Fibroblast of upper back skin (primary cell): ENCODE data around the gene LRP1B.

Source experiments
- DNase-seq: peaks from one replicate; pipeline ENCODE4 v3.0.0-alpha.2; 2013

The LRP1B gene

DNA sequence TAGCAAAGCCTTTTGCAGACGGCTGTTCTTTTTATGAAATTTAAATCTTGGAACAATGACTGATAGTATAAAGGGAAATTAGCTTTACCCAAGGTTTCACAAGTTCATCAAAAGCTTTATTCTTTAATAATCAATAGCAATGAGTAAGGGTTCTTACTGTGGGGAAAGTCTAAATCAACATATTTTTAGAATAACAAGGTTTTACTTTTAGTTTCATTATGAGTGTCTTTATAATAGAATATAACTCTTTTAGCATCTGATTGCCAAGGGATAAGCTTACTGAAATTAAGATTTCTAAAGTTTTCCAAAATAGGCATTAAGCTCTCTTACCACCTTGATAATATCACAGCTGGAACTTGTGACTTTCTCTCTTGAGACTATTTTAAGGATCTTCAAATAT, 1489.7 kb downstream of the LRP1B start:
- no peak for DNase-seq

DNA sequence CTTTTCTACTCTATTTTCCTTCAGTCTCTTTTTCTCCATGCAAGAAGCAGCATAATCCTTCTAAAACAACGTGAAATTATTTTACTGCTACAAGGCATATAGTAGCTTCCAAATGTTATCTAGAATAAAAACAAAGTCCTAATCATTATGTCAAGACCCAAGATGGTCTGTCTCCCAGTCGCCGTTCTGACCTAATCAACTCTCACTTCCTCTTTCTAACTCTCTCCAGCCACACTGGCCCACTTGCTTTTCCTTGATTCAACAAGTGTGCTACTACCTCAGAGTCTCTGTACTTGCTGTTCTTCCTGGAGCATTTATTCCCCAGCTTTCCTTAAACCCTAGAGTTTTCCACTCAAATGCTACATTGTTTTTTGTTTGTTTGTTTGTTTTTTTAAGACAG, 1491.2 kb downstream of the LRP1B start:
- no peak for DNase-seq

DNA sequence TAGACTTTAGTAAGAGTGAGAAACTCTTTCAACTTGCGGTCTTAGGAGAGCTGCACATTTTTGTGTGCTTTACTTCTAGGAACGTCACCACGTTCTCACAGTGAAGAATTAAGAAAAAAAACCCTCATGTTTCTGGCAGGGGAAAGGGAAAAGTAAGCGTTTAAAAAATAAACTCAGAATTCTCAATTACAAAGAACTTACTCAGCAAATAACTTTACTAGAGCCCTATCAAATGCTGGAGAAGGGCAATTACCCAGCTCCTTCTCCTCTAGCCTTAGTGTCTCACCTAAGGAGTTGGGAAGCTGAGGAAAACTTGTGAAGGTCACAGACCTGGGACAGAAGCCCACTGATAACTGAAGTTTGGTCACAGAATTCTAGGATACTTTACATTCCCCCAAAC, 1500.3 kb downstream of the LRP1B start:
- DNase-seq: no peak

DNA sequence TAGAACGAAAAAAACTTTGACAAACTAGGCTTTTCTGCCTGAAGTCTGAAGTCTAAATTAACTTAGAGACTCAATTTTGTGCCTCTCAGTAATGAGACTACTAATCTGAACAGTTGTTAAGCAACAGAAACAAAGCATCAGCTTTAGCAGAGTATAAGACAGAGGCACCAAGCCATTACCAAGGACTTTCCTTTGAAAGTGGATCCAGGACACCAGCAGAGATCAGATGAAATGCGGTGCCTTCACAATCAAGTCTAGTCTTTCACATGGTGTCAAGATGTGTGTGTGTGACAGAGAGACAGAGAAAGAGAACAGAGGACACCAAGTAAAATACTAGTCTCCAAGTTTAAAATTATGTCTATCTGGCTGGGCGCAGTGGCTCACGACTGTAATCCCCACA, 1502.9 kb downstream of the LRP1B start:
- no peak for DNase-seq

DNA sequence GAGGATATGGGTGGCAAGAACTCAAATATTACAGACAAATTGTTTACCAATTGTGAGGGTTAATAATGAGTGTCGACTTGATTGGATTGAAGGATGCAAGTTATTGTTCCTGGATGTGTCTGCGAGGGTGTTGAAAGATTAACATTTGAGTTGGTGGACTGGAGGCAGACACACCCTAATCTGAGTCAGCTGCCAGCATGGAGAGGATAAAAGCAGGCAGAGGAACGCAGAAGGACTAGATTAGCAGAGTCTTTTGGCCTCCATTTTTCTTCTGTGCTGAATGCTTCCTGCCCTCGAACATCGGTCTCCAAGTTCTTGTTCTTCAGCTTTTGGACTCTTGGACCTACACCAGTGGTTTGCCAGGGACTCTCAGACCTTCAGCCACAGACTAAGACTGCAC, 1503.7 kb downstream of the LRP1B start:
- no peak for DNase-seq

DNA sequence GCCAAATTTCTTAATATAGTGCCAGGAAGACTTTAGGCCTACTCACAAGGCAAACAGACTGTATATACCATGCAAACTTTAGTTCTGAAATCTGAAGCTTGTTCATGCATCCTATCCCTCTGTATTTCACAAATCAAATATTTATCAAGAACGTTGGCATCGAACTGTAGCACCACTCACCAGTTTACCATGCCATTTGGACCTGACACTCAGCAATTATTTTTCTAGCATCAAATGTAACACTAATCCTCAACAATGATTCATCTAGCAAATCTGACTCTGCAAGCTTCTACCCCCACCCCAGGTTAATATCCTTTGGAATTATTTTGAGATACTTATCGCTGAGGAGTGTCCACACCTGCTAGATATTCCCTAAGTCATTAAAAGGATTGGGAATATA, 1506.6 kb downstream of the LRP1B start:
- DNase-seq: no peak

DNA sequence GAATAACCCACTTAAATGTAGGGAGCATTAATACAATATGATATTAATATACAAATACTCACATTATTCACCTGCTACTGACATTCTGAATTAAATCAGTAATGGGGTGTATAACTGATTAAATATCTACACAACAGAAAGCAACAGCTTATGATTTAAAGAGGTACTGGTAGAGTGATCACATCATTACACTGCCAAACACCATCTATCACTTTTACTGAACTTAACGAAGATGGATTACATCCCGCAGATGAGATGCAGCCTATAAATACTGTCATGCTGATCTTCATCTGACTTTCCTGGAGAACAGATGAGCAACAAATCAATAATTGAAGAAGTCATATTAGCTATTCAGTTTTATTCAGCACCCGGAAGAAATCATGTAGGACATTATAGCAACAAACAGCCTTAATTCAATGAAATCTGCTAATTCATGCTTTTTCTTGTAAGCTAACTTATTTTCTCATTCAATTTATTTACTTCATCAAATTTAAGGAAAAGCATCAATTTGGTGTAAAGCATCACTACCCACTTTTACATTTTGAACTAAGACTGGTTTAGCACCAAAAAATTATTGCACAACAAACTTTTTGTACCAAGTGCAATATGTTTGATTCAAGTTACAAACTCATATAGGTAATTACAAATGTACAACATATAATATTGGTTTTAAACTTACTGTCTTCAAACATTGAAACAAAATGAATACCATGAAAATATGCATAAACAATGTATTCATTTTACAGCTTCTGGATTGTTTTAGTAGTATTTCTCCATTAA, 1509.0 kb downstream of the LRP1B start:
- DNase-seq: no peak

DNA sequence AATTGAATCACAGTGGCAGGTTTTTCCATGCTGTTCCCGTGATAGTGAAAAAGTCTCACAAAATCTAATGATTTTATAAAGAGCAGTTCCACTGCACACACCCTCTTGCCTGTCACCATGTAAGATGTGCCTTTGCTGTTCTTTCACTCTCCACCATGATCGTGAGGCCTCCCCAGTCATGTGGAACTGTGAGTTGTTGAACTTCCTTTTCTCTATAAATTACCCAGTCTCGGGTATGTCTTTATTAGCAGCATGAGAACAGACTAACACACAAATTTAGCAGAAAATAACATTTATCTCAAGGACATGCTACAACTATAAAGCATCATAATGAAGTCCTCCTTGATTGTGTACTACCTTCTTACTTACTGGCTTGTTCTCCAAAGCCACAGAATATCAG, 1526.0 kb downstream of the LRP1B start:
- DNase-seq: no peak

DNA sequence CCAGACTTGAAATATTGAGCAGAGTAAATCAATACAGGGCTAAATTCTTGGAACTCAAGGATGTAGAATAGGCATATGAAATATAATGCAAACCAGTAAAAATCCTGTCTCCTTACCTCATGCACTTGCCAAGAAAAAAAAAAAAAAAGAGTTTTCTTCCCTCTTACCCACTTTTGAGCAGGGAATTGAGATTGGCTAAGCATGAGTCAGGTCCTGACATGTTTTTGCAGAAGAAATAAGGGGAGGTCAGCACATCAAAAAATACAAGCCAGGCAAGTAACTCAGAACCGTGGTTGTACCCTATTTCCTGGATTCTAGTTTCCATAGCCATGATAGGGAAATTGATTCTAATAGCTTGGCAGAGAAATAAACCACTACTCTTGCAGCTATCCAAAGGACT, 1526.7 kb downstream of the LRP1B start:
- DNase-seq: peak; percentile 30

DNA sequence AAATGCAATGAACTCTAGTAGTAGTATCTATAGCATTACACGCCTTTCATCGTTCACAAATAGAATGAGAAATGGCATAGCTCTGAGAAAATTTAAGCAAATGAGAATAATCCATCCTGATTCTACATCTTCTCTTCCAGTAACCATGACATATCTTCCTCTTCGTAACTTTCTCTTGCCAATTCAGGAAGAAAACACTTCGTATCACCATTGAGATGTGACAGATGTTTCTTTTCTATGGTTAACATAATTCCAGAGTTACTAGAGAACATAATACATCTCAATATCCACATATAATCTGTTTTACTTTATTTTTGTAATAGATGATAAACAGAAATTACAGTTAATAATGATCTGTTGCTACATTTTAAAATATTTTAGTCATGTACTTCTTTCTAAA, 1527.4 kb downstream of the LRP1B start:
- DNase-seq: no peak

DNA sequence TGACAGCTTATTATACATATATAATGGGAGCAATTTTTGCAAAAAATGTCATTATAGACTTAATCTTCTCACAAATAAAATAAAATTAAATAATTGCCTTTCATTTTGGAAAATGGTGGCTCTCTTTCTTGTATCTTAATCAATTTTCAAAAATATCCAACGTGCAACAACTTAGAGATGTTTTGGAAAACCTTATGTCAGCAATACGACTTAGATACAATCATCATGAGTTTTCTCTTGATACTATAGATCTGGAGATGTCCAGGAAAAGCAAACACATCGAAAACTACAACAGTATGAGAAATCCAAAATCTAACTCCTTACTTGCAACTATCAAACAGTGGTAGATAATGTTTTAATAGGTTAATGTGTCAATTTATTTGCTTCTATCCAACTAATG, 1529.0 kb downstream of the LRP1B start:
- DNase-seq: no peak

DNA sequence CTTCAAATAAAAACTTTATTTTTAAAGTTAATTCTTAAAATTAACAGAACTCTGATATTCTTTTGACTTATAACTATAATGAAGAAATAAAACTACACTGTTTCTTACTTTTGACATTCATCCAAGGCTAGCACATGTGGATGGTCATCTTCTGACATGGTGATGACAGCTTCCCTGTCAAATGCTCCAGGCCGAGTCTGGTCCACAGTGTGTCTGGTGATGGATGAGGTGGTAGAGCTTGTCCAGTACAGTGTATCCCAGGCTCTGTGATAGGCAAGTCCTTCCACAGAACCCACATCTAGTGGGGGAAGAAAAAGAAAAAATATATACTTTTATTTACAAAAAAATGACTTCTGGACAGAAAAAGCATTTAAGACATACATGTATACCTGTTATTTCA, 1529.5 kb downstream of the LRP1B start:
- DNase-seq: peak; percentile 39

DNA sequence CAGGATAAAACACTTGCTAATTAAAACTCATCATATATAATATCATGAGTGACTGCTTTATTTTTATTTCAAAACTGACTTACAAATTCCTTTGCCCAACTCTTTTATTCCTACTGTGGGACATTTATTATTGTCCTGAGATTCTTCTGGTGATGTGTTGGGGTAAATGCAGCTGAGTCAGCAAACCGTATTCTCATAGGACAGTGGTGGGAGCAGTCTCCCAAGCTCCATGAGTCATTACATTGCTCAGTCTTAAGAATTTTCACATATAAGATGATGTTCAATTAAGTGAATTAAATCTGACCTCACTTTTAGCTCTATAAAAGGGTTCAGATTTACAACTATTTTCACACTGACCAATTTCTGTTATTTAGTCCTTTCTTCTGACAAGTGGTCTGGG, 1530.7 kb downstream of the LRP1B start:
- peak; percentile 87 for DNase-seq

DNA sequence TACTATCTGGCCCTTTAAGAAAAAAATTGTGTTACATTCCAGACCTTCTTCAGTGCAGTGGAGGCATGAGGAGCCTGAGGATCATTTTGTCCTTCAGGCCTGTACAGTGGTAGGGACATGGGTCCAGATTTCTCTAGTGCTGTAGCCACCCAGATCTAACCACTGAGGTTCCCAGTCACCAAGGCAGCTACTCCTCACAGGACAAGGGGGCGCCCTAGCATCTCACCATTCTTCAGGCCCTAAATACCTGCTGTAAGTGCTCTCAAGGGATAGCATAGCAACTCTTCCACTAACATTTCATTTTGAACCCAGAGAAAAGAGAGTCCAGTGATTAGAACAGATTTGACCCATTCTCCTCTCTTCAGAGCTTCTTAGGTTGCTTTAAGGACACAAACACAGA, 1533.0 kb downstream of the LRP1B start:
- no peak for DNase-seq

DNA sequence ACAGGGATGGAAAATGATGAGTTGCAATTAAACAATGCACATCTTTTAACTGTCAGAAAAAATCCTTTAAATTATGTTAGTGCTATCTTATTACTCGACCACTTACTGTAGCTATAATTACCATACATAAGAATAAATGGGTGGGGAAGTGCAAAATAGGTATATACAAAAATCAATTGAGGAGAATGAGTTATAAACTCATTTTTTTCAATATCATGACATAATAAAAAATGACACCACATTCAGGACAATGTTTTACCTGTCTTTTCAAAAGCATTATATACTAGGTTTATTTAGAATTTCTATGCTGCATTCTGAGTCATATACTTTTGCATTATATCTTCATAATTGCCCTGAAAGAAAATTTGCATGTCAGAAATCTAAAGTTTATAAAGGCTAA, 1533.6 kb downstream of the LRP1B start:
- no peak for DNase-seq

DNA sequence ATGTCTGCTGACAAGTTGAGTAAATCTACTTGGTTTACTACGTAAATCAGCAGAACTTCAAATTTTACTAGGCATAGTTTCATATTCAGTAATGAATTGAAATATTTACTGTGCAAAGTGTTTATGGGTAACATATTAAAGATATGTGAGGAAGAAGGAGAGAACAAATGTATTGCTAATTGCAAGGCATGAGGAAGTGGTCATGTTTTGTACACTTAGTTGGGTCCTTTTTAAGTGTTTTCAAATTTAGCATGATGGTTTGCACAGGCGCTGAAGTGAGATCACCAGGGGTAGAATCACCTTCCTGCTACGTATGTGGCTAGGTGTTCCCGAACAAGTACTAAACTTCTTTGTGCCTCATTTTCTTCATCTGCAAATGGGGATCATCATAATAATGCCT, 1534.4 kb downstream of the LRP1B start:
- DNase-seq: no peak

DNA sequence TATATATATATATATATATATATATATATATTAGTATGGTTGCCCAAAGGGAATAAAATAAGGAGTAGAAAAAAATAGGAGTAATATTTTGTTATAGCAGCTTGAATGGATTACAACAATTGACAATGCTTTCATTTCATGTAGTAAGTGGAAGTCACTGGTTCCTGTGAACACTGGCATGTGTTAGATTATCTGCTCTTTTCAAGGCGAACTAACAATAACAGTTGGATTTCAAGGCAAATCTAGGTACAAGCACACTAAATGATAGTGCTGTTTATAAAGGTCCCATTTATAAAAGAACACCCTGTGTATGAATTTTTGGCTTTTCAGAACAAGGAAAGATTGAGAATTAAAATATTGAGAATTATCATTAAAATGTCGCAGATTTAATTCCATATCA, 1535.7 kb downstream of the LRP1B start:
- DNase-seq: no peak

DNA sequence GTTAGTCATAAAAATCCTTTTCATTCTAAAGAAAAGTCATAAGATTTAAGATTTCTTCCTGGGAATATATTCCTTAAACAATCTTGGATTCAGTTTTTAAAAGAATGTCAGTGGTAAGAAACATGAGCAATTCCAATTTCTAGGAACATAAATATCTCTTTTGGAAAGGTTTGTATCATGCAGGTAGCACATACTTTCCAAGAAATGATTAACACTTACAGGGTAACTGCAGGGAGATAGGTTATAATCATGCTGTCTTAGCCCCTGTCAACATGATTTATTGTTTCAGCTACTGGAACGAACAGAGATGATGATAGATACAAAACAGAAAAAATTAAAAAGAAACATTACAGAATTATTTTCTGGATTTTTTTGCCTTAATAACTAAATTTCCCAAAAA, 1537.7 kb downstream of the LRP1B start:
- no peak for DNase-seq

DNA sequence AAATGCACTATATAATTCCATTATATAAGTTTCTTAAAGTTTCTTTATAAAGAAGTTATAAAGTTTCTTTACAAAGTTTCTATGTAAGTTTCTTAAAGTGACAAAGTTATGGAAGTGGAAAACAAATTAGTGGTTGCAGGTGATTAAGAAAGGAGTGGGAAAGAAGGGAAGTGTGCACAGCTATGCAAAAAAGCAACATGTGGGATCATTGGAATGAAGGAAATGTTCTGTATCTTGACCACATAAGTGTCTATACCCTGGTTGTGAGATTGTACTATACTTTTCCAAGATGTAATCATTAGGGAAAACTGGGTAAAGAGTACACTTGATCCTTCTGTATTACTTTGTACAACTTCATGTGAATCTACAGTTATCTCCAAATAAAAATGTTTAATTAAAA, 1541.1 kb downstream of the LRP1B start:
- DNase-seq: peak; percentile 25

DNA sequence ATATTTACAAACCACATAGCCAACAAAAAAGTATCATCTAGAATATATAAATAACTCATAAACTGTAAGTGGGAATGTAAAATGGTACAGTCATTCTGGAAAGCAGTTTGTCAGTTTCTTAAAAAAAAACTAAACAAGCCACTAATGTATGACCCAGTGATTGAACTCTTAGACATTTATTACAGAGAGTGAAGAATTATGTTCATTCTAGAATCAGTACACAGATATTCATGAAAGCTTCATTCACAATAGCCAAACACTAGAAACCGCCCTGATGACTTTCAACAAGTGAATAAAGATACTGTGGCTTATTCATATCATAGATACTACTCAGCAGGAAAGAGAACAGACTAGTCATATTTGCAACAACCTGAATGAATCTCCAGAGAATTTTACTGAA, 1541.5 kb downstream of the LRP1B start:
- peak; percentile 24 for DNase-seq

DNA sequence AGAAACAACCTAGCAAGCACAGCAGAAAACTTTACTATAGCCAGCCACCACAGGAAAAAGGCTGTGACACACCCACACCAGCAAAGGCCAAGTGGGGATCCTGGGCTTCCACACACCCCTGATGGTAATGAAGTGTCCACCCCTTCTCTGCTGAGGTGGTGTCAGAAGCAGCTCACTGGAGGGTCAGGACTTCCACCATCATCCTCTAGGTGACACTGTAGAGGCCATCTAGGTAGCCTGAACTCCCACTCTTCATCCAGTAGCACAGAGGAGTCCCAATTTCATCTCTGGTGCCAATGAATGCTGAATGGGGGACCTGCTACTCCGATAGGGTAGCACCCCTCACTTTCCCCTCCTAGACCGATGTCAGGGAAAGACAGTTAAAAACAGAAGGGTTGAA, 1544.4 kb downstream of the LRP1B start:
- DNase-seq: peak; percentile 28

DNA sequence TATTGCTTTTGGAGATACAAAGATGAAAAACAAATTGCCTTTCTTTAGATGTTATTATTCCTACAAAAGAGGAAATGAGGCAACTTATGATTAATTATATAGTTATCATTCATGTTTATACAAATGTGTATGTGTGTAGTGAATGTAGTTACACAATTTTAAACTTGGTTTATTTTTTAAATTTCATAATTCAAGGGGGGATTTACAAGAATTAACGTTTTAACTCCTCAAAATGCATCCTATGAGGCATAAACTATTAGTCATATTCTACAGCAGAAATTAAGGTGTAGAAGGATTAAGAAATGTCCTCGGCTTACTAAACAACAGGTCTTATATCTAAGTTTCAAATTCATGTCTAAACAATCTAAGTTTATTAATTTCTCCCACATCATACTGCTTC, 1545.8 kb downstream of the LRP1B start:
- no peak for DNase-seq

DNA sequence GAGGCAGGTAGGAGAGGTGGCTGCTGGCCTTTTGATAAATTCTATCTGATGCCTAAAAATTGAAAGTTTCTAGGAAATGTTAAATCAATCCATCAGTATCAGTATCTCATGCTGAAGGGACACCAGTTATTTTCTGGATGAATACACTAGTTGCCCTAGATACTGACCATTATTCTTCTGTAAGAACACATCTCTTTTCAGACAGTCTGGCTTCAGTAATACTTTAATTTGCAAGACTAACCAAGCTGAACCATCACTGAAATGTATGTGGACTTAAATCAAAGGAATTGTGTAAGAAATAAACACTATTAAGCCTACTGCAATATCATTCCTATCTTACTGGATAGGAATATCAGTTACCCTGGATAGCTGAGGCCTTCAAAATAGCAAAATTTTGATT, 1546.3 kb downstream of the LRP1B start:
- DNase-seq: no peak

DNA sequence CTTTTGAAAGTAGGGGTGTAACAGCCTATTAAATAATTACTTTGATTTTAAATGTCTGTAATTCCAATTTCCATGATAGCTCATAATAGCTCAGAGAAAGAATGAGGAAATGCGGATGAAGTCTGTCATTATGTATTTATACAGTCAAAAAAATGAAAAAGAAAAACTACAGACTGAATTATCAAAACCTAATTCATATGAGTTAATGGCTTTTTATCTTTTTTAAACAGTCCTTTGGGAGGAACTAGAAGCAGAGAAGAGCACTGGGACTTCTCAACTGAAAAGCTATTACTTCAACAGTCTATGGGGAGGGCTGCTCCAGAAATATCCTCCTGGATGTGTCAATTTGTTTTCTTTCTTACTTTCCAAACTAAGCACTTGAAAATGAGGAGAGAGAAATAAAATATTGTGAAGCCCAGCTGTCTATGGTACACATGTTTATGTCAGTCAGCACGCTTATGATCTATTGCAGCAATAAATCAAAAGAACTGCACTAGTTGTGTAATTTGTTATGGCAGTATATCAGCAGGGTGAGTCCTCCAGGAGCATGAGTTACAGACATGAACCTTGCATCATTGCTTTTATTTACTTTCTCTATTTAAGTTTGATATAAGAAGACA, 1550.2 kb downstream of the LRP1B start:
- DNase-seq: peak; percentile 4

DNA sequence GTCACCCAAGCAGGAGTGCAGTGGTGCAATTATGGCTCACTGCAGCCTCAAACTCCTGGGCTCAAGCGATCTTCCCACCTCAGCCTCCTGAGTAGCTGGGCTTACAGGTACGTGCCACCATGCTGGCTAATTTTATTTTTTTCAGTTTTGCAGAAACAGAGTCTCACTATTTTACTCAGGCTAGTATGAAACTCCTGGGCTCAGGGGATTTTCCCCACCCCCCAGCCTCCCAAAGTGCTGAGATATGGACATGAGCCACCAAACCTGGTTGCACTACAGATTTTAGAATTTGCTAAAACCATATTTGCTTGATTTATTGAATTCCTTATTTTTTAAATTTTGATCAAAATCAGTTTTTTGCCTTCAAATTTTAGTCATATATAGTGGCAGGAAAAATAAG, 1553.4 kb downstream of the LRP1B start:
- no peak for DNase-seq
